Measurements from ENCODE around the gene PSMG3.
"Not testable (repeated sequence)": the region's sequence is repeated elsewhere in the genome, so short reads cannot be mapped to it uniquely, and the experiment has no call there.

The PSMG3 gene

GRCh38 chr7:1596181-1597043 is 26.6 kb upstream of the PSMG3 start:
- DNase-seq (ENCODE audit: low spot score): no peak

- no peak for DNase-seq (ENCODE audit: low spot score)
These were observed 25.8 kb upstream of the PSMG3 start for GRCh38 chr7:1595636-1596035.

GRCh38 chr7:1595027-1595426 is 25.2 kb upstream of the PSMG3 start:
- no peak for DNase-seq (ENCODE audit: low spot score)

- no peak for DNase-seq (ENCODE audit: low spot score)
These were observed 24.1 kb upstream of the PSMG3 start for GRCh38 chr7:1593904-1594421.

GRCh38 chr7:1593091-1593866 is 23.4 kb upstream of the PSMG3 start:
- no peak for DNase-seq (ENCODE audit: low spot score)

GRCh38 chr7:1592299-1592871 is 22.6 kb upstream of the PSMG3 start:
- DNase-seq (ENCODE audit: low spot score): no peak

GRCh38 chr7:1591876-1592275 is 22.0 kb upstream of the PSMG3 start:
- no peak for DNase-seq (ENCODE audit: low spot score)

GRCh38 chr7:1591396-1591795 is 21.6 kb upstream of the PSMG3 start:
- no peak for DNase-seq (ENCODE audit: low spot score)

GRCh38 chr7:1590887-1591286 is 21.1 kb upstream of the PSMG3 start:
- DNase-seq (ENCODE audit: low spot score): no peak

- no peak for DNase-seq (ENCODE audit: low spot score)
These were observed 20.6 kb upstream of the PSMG3 start for GRCh38 chr7:1590476-1590875.

GRCh38 chr7:1588978-1589377 is 19.1 kb upstream of the PSMG3 start:
- no peak for DNase-seq (ENCODE audit: low spot score)

- DNase-seq (ENCODE audit: low spot score): no peak
These were observed 17.9 kb upstream of the PSMG3 start for GRCh38 chr7:1587738-1588137.

GRCh38 chr7:1586827-1587705 is 17.2 kb upstream of the PSMG3 start:
- no peak for DNase-seq (ENCODE audit: low spot score)

- no peak for DNase-seq (ENCODE audit: low spot score)
These were observed 16.4 kb upstream of the PSMG3 start for GRCh38 chr7:1586126-1586826.

GRCh38 chr7:1585142-1585981 is 15.5 kb upstream of the PSMG3 start:
- DNase-seq (ENCODE audit: low spot score): no peak

- no peak for DNase-seq (ENCODE audit: low spot score)
These were observed 14.9 kb upstream of the PSMG3 start for GRCh38 chr7:1584700-1585099.

- not testable (repeated sequence) for DNase-seq (ENCODE audit: low spot score)
These were observed 13.6 kb upstream of the PSMG3 start for GRCh38 chr7:1583241-1583930.

- no peak for DNase-seq (ENCODE audit: low spot score)
These were observed 10.7 kb upstream of the PSMG3 start for GRCh38 chr7:1580422-1581030.
